Stimulated activated CD8-positive, alpha-beta memory T cell treated with anti-CD3 and anti-CD28 coated beads, Interleukin-7, amount 100 ng/mL, for 1 hour (primary cell): ENCODE results near the gene TTC16.
"Not testable (repeated sequence)": the region's sequence is repeated elsewhere in the genome, so short reads cannot be mapped to it uniquely, and the experiment has no call there.

Experiments used
- DNase-seq, 2 donors: peaks; one replicate each; pipeline ENCODE4 v3.0.0-alpha.2; 2020; ENCODE audit warnings: low read depth in 2 of 2

Gene TTC16

GRCh38 chr9:127744398-127745110 is 28.7 kb downstream of the TTC16 start:
- no peak for DNase-seq

- DNase-seq: no peak
Observed at GRCh38 chr9:127746959-127747569, 31.2 kb downstream of the TTC16 start.

DNA sequence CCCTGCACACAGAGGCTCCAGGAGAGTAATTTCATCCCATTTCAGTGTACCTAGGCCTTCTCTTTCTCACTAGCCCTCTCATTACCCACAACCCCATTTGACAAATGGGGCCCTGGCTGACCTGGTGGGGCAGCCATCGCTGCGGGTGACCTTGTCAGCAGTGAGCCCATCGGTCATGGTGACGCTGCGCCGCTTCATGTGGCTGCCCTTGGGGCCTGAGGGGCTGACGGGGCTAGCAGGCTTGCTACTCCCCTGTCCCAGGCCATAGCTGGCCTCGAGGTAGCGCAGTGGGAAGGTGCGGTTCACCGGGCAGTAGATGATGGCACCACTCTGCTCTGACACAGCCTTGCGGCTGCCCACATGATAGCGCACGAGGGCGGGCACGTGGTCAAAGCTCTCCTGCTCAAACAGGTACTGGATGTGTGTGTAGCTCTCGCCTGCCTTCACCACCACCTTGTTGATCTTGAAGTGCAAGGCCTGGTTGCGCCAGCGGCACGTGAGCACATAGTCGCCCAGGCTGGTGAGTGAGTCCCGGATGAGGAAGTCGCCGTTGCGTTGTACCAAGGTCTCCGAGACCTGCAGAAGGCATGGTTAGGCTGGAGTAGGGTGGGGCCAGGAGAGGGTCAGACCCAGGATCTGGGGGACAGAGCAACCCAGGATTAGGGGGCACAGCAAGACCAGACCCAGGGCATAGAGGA is 33.4 kb downstream of the TTC16 start:
- DNase-seq: no peak

GRCh38 chr9:127751269-127752054 is 35.6 kb downstream of the TTC16 start:
- DNase-seq: no peak

DNA sequence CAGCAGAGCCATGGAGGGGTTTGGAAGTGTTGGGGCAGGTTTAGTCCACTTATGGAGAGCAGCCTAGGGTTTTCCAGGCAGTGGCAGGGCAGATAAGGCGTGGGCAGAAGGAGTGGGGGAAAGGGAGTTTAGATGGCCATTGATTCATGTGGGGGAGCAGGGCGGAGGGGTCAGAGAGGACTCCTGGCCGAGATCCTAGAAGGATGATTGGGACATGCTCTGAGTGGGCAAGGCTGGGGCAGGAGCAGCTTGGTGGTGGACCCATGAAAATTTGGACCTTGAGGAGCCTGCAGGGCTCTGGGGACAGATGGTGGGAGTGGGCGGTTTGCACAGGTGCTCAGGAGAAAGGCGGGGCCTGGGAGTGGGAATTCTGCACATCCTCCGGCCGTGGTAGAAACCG is 37.3 kb downstream of the TTC16 start:
- no peak for DNase-seq

- DNase-seq: no peak
Observed at GRCh38 chr9:127753622-127754021, 37.7 kb downstream of the TTC16 start.

DNA sequence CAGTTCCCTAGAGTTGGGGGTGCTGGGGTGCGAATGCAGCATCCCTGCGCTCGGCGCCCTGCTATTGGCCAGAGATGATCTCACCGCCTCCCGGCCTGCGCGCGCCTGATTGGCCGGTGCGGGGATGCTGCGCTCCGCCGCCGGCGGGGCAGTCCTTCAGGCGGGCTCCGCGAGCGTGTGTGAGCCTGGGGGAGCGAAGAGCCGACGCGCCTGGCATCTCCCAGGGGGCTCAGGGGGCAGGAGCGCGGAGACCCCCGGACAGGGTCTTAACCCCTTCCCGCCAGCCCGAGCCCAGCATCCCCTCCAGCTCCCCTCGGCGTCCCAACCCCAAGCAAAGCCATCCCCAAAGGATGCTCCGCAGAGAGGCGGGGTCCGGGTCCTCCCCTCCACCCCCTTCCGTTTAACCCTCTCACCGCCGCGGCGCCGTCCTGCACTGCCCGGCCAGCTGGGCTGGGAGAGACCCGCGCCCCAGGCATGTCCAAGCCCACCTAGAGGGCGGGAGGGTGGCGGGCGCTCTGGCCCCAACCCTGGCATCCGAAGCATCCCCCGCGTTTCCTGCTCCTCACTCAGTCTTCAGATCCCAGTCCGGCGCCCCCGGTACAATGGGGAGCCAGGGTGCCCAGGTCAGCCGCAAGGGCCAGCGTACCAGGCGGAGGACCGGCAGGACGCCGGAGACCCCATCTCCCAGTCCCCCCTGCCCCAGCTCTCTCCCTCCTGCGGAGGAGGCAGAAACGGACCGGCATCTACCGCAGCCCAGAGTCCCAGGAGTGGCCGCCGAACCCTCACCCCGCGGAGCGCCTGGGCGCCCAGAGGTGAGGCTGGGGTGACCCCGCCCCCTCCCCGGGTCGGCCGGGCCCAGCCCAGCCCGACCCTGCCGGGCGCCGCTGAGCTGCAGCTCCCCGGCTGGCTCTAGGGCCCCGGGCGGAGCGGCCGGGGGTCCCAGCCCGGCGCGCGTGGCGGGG is 38.5 kb downstream of the TTC16 start:
- no peak for DNase-seq

GRCh38 chr9:127755061-127756060 is 39.5 kb downstream of the TTC16 start:
- no peak for DNase-seq

GRCh38 chr9:127756233-127756632 is 40.4 kb downstream of the TTC16 start:
- no peak for DNase-seq

DNA sequence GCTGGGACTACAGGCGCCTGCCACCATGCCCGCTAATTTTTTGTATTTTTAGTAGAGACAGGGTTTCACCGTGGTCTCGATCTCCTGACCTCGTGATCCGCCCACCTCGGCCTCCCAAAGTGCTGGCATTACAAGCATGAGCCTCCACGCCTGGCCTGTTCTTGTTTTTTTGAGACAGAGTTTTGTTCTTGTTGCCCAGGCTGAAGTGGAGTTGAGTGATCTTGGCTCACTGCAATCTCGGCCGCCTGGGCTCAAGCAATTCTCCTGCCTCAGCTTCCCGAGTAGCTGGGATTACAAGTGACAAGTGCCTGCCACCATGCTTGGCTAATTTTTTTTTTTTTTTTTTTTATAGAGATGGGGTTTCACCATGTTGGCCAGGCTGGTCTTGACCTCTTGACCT is 40.9 kb downstream of the TTC16 start:
- DNase-seq: not testable (repeated sequence)

DNA sequence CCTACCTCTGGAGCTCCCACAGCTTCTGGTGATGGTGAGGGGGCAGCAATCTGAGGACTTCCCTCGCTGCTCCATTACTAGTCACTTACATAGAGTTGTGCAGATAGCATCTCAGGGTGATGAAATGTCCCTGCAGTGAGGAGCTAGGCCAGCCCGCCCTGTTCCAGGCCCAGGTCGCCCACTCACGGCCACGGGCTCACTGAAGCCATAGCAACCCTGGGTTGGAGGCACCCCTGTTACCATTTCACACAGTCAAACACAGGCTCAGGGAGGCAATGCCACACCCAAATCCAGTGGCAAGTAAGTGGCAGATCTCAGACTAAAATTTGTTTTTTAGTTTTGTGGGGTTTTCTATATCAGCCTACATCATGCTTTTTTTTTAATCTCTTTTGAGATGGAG is 43.0 kb downstream of the TTC16 start:
- DNase-seq: no peak

GRCh38 chr9:127761061-127761460 is 45.2 kb downstream of the TTC16 start:
- DNase-seq: no peak

GRCh38 chr9:127761491-127761956 is 45.6 kb downstream of the TTC16 start:
- DNase-seq: no peak

DNA sequence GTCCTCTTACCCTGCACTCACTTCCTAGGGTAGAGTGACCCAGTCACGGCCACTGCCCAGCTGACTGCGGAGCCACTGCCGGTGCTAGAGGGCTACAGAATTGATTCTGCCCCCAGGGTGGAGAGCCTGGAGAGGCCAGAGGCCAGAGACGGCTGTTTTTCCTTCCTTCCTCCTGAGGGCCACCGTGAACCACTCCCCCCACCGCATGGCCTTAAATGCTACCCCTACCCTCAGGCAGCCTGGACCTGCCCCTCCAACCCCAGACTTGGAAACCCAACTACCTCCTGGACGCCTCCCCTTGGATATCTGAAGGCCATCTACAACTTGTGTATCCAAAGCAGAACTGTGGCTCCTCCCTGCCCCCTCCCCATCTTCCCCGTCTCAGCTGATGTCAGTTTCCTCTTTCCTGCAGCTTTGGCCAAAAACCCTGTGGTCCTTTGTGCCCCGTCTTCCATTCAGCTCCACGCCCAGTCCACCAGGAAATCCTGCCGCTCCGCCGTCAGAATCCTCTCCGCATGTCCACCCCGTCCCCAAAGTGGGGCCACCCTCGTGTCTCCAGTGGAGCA is 46.3 kb downstream of the TTC16 start:
- no peak for DNase-seq

DNA sequence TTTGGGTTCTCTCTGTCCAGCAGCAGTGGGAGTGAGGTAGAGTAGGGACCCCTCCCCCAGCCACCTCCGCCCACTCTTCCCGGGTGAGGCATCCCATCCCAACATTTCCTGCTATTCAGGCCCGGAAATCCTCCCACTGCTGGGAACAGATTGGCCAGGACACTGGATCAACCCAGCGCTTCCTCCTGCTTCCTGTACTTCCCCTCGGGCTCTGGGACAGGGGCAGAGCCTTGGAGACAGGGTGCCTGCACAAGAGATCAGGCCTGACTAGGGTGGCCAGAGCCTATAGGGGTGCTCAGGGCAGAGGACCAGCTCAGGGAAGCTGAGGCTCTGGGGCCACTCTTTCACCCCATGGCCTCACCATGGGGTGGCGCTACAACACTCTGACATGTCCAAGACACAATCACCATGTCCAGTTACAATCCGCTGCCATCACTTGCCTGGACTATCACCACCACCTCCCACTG is 48.1 kb downstream of the TTC16 start:
- no peak for DNase-seq

- DNase-seq: no peak
Observed at GRCh38 chr9:127765418-127765817, 49.5 kb downstream of the TTC16 start.

- DNase-seq: no peak
Observed at GRCh38 chr9:127767410-127767809, 51.5 kb downstream of the TTC16 start.

GRCh38 chr9:127767909-127768331 is 52.0 kb downstream of the TTC16 start:
- no peak for DNase-seq

DNA sequence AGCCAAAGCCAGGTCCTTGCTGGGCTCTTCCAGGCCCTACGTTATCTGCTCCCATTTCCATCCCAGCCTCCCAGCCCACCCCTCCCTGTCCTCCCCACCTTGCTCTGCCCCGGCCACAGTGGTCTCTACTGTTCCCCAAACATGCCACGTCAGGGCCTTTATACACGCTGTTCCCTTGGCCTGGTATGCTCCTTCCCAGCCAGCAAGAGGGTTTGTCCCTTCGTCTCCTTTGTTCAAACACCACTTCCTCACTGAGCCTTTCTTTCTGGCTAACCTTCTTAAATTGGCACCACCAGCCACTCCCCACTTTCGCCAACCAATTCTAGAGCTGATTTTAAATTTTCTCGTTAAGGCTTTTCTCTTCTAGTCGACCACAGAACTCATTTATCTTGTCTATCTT is 52.8 kb downstream of the TTC16 start:
- no peak for DNase-seq
